ENCODE data around the gene GLT6D1. TPM values are rescaled to one million over a fixed set of nuclear protein-coding genes. Genes with fewer than 3 reads are reported as not detected.

GLT6D1 gene
- total and polyA plus RNA-seq, 2 of the 4 experiments (the other 2 are of a cell fraction), result not detected

GRCh38 chr9:135581636-135582426, 57.5 kb downstream of the GLT6D1 start:
- no peak overlapping the region for H4K8ac ChIP-seq (ENCODE audit: low read depth in 2 of 2, low read length in 2 of 2)
- H3K27me3 ChIP-seq (ENCODE audit: control insufficient read depth, insufficient read depth, low read length), result no peaks in the 10 kb centered on the region
- no peaks in the 10 kb centered on the region for H3K36me3 ChIP-seq (ENCODE audit: control insufficient read depth, insufficient read depth, low read length)
- H3K23ac ChIP-seq (ENCODE audit: low read depth, low read length), result no peak overlapping the region
- H2AK5ac ChIP-seq (ENCODE audit: low read depth, low read length), result no peak overlapping the region
- H3K9ac ChIP-seq (ENCODE audit: low read depth, low read length), result no peak overlapping the region
- no peaks in the 10 kb centered on the region for H3K9me3 ChIP-seq (ENCODE audit: control insufficient read depth, insufficient read depth, low read length)
- H3K18ac ChIP-seq (ENCODE audit: low read depth, low read length), result no peak overlapping the region
- WGBS, 2 experiments (ENCODE audit: extremely low coverage in 2 of 2, insufficient read length in 1 of 2), result 84% methylated on average over 6 of the region's 18 CpGs; no CpG with 5 or more reads in 1 of the 2 experiments
- POLR2A ChIA-PET (ENCODE audit: unreplicated experiment), result no interaction called here
- no peaks in the 10 kb centered on the region for H3K9me1 ChIP-seq (ENCODE audit: insufficient read depth, low read length)
- no peaks in the 10 kb centered on the region for H3K79me1 ChIP-seq (ENCODE audit: low read depth in 1 of 2, low read length in 2 of 2)
- no peak for TF ChIP-seq POLR2A (IDR thresholded peaks at IDR 0.05; ENCODE audit: low read depth, low read length)
- H2BK120ac ChIP-seq (ENCODE audit: low read depth, low read length), result no peak overlapping the region
- no peak overlapping the region for H2AFZ ChIP-seq (replicated peaks; ENCODE audit: low read length, poor library complexity)
- H3K56ac ChIP-seq (ENCODE audit: extremely low read depth, insufficient read depth, low read length), result no peak overlapping the region
- H4K91ac ChIP-seq (ENCODE audit: insufficient read depth, low read depth, low read length), result no peak overlapping the region
- H3K4me1 ChIP-seq (ENCODE audit: control insufficient read depth, insufficient read depth, low read length), result no peaks in the 10 kb centered on the region
- no peak overlapping the region for H2BK20ac ChIP-seq (ENCODE audit: low read depth, low read length)
- CTCF ChIA-PET, result no interaction called here
- no peak overlapping the region for H2BK15ac ChIP-seq (ENCODE audit: low read depth, low read length)
- no peak overlapping the region for H4K5ac ChIP-seq (ENCODE audit: low read depth, low read length)
- dilution Hi-C loops (cut with HindIII; ENCODE audit: low sequenced_read_pairs, unreplicated experiment), result no loop called here
- no peak overlapping the region for H3K4me3 ChIP-seq (ENCODE audit: insufficient read depth, low read depth, low read length)
- no peak overlapping the region for H3K14ac ChIP-seq (replicated peaks; ENCODE audit: low read depth, low read length)
- no peaks in the 10 kb centered on the region for H4K20me1 ChIP-seq (ENCODE audit: insufficient read depth, low read length)
- in situ Hi-C loops (cut with MboI; ENCODE audit: low sequenced_read_pairs), result no loop called here
- no peak overlapping the region for H2AK9ac ChIP-seq (replicated peaks; ENCODE audit: low read depth, low read length, poor library complexity)
- H3K27ac ChIP-seq (ENCODE audit: insufficient read depth, low read length), result no peak overlapping the region
- ATAC-seq (ENCODE audit: low read depth), result no peak
- no peak overlapping the region for H3K4me2 ChIP-seq (ENCODE audit: low read depth, low read length)
- no peak for DNase-seq
- BruUV-seq (replicated peaks), result no TSS peak
- no peak overlapping the region for H2BK5ac ChIP-seq (ENCODE audit: low read depth, low read length, poor library complexity, severe bottlenecking)
- intact Hi-C loops (cut with micrococcal nuclease), result no loop called here
- H3K4ac ChIP-seq (ENCODE audit: low read depth, low read length), result no peak overlapping the region

Data from IMR-90 (cell line).